BE2C (cell line): ENCODE data around the gene IFRD1.
"Not testable (repeated sequence)": the region's sequence is repeated elsewhere in the genome, so short reads cannot be mapped to it uniquely, and the experiment has no call there.

Experiments
- DNase-seq: peaks from one replicate; pipeline ENCODE4 v3.0.0-alpha.2; 2020
- H3K27me3 ChIP-seq: fragments of 250-450 bp; sonication (Bioruptor Pico); 2 replicates; pipeline ENCODE4 v1.5.1; 2020; ENCODE audit warnings: mild to moderate bottlenecking
- H3K36me3 ChIP-seq: fragments of 250-450 bp; sonication (Bioruptor Pico); 2 replicates; pipeline ENCODE4 v1.5.1; 2020; ENCODE audit warnings: mild to moderate bottlenecking
- H3K4me1 ChIP-seq: fragments of 250-450 bp; sonication (Bioruptor Pico); 2 replicates; pipeline ENCODE4 v1.5.1; 2020
- H3K4me3 ChIP-seq: 2 replicates; pipeline ENCODE4 v1.5.1; 2011; ENCODE audit warnings: low read depth, low read length
- H3K9me3 ChIP-seq: fragments of 250-450 bp; sonication (Bioruptor Pico); 2 replicates; pipeline ENCODE4 v1.5.1; 2020
- TF ChIP-seq, protein P1 (sequence below): IDR thresholded peaks from 2 replicates; pipeline ENCODE4 v1.5.1; 2012; ENCODE audit warnings: mild to moderate bottlenecking, low read depth, low read length

Gene IFRD1

DNA sequence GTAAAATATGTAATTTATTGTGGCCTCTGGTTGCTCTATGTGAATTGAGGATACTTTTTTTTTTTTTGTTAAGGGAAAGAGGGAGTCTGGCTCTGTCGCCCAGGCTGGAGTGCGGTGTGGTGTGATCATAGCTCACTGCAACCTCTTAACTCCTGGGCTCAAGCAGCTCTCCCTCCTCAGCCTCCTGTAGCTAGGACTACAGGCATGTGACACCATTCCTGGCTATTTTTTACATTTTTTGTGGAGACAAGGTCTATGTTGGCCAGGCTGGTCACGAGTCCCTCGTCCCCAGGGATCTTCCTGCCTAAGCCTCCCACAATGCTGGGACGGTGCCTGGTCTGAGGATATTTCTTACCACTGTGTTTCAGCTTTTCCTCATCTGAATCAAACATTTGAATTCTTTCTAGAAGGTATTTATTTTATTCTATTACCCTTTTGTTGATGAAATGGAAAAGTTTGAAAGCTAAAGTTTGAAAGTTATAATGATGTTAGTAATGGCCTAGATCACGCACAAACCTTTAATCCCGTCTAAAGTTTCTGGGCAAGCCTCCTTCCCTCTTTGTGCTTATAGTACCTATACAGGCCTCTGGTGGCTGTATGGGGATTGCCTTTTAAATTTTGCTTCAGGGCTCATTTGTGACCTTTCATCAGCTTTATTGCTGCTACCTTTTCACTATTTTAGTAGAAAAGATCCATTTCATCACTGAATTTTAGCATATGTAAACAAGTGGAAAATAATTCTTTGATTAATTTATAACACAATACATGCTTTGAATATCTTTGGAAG lies 2.0 kb downstream of the IFRD1 start:
- Histone ChIP-seq H3K4me1 (no peaks in the 10 kb centered on the region), H3K4me3 (peak overlapping the region; percentile 96), H3K36me3 (peaks cover 26% of the 10 kb centered on the region), H3K27me3 (no peaks in the 10 kb centered on the region), H3K9me3 (no peaks in the 10 kb centered on the region)
- DNase-seq: peak; percentile 47
- TF ChIP-seq, protein P1, sequence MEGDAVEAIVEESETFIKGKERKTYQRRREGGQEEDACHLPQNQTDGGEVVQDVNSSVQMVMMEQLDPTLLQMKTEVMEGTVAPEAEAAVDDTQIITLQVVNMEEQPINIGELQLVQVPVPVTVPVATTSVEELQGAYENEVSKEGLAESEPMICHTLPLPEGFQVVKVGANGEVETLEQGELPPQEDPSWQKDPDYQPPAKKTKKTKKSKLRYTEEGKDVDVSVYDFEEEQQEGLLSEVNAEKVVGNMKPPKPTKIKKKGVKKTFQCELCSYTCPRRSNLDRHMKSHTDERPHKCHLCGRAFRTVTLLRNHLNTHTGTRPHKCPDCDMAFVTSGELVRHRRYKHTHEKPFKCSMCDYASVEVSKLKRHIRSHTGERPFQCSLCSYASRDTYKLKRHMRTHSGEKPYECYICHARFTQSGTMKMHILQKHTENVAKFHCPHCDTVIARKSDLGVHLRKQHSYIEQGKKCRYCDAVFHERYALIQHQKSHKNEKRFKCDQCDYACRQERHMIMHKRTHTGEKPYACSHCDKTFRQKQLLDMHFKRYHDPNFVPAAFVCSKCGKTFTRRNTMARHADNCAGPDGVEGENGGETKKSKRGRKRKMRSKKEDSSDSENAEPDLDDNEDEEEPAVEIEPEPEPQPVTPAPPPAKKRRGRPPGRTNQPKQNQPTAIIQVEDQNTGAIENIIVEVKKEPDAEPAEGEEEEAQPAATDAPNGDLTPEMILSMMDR: peak; percentile 34

GRCh38 chr7:112453505-112454171 lies 3.4 kb downstream of the IFRD1 start:
- H3K27me3 ChIP-seq: no peaks in the 10 kb centered on the region
- TF ChIP-seq, protein P1: no peak
- H3K4me3 ChIP-seq: peak overlapping the region; percentile 2; the same call in 1 of the 2 replicates
- H3K4me1 ChIP-seq: no peaks in the 10 kb centered on the region
- H3K9me3 ChIP-seq: no peaks in the 10 kb centered on the region
- peaks cover 38% of the 10 kb centered on the region for H3K36me3 ChIP-seq
- no peak for DNase-seq

DNA sequence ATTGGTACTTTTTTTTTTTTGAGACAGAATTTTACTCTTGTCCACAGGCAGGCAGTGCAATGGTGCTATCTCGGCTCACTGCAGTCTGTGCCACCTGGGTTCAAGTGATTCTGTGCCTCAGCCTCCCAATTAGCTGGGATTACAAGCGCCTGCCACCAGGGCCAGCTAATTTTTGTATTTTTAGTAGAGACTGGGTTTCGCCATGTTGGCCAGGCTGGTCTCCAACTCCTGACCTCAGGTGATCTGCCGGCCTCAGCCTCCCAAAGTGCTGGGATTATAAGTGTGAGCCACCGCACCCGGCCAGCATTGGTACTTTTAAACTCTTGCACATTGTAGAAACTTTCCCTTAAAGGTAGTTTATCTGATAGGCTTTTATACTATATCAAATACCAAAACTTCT lies 3.9 kb downstream of the IFRD1 start:
- not testable (repeated sequence) for DNase-seq, H3K4me3 ChIP-seq, H3K9me3 ChIP-seq, H3K4me1 ChIP-seq, H3K27me3 ChIP-seq
- peaks cover 43% of the 10 kb centered on the region for H3K36me3 ChIP-seq

GRCh38 chr7:112459645-112460044 lies 9.4 kb downstream of the IFRD1 start:
- Histone ChIP-seq H3K9me3 (no peaks in the 10 kb centered on the region), H3K4me1 (no peaks in the 10 kb centered on the region), H3K4me3 (no peak overlapping the region), H3K27me3 (no peaks in the 10 kb centered on the region), H3K36me3 (peaks cover 83% of the 10 kb centered on the region)
- TF ChIP-seq, protein P1: no peak
- no peak for DNase-seq

DNA sequence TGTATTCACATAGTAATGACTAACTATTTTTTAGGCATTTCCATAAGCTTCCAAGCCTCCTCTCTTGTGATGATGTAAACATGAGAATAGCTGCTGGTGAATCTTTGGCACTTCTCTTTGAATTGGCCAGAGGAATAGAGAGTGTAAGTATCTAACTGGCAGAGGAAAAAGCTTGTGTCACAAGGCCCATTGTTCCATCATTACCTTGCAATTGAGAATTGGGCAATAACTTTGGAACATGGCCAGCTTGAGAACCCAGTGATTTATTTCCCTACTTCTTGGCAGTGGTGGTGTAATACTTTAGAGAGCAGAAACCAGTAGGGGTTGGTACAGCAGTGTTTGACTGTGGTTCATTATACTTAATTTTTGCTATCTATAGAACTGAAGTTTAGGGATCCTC lies 12.0 kb downstream of the IFRD1 start:
- TF ChIP-seq, protein P1: no peak
- H3K4me1 ChIP-seq: no peaks in the 10 kb centered on the region
- DNase-seq: no peak
- H3K9me3 ChIP-seq: no peaks in the 10 kb centered on the region
- no peaks in the 10 kb centered on the region for H3K27me3 ChIP-seq
- H3K4me3 ChIP-seq: no peak overlapping the region
- peaks cover 86% of the 10 kb centered on the region for H3K36me3 ChIP-seq

DNA sequence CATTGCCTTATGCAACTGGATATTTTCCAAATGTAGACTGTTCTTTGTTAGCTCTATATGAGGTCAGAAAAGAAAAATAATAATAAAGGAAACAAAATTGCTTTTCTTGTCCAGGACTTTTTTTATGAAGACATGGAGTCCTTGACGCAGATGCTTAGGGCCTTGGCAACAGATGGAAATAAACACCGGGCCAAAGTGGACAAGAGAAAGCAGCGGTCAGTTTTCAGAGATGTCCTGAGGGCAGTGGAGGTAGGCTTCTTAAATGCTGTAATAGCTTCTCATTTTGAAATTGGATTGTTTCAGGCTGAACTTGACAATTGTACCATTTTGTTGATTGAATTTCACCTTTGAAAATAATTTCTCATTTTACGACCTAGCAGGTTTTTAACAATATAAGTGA lies 17.6 kb downstream of the IFRD1 start:
- Histone ChIP-seq H3K4me3 (no peak overlapping the region), H3K27me3 (no peaks in the 10 kb centered on the region), H3K4me1 (no peaks in the 10 kb centered on the region), H3K36me3 (peaks cover 90% of the 10 kb centered on the region), H3K9me3 (no peaks in the 10 kb centered on the region)
- TF ChIP-seq, protein P1: no peak
- no peak for DNase-seq
